Nephron (organoid): ENCODE results near the gene SEC23B.
A peak's percentile ranks its signal among the peaks of the same experiment; 100 is the strongest.
"Not testable (repeated sequence)": the region's sequence is repeated elsewhere in the genome, so short reads cannot be mapped to it uniquely, and the experiment has no call there.

Source experiments
- H3K27ac Mint-ChIP-seq, 3 experiments: 2 replicates each; pipeline ENCODE4 v1.8.0; 2020; ENCODE audit warnings: mixed read lengths in 3 of 3, mild to moderate bottlenecking in 2 of 3, moderate library complexity in 1 of 3
- H3K27me3 Mint-ChIP-seq: 2 replicates; pipeline ENCODE4 v1.8.0; 2021; ENCODE audit warnings: low read depth, mild to moderate bottlenecking, moderate library complexity, mixed read lengths
- H3K36me3 Mint-ChIP-seq: 2 replicates; pipeline ENCODE4 v1.8.0; 2020; ENCODE audit warnings: low read depth, mixed read lengths
- H3K4me1 Mint-ChIP-seq: 2 replicates; pipeline ENCODE4 v1.8.0; 2020; ENCODE audit warnings: mixed read lengths
- H3K4me3 Mint-ChIP-seq, 3 experiments: 2 replicates each; pipeline ENCODE4 v1.8.0; 2020; ENCODE audit warnings: mild to moderate bottlenecking in 3 of 3, mixed read lengths in 3 of 3, moderate library complexity in 2 of 3
- H3K9me3 Mint-ChIP-seq: 2 replicates; pipeline ENCODE4 v1.8.0; 2020; ENCODE audit warnings: mixed read lengths
- TF ChIP-seq, protein P1 (sequence below), 3 experiments: fragments of 200-600 bp; sonication (generic); IDR thresholded peaks; one replicate each; pipeline ENCODE4 v1.5.0; 2021; ENCODE audit warnings: antibody characterized with exemption in 3 of 3; ENCODE audit not compliant: unreplicated experiment in 3 of 3

The SEC23B gene

GRCh38 chr20:18497603-18498002, 10.1 kb upstream of the SEC23B start:
- peaks cover 10% of the 10 kb centered on the region for H3K36me3 Mint-ChIP-seq
- H3K27ac Mint-ChIP-seq: peak overlapping the region; percentile 91 to 98 (median 98)
- peak overlapping the region; percentile 98 to 99 (median 99) for H3K4me3 Mint-ChIP-seq
- H3K27me3 Mint-ChIP-seq: no peaks in the 10 kb centered on the region
- H3K4me1 Mint-ChIP-seq: peaks cover 21% of the 10 kb centered on the region
- H3K9me3 Mint-ChIP-seq: no peaks in the 10 kb centered on the region
- TF ChIP-seq, protein P1, sequence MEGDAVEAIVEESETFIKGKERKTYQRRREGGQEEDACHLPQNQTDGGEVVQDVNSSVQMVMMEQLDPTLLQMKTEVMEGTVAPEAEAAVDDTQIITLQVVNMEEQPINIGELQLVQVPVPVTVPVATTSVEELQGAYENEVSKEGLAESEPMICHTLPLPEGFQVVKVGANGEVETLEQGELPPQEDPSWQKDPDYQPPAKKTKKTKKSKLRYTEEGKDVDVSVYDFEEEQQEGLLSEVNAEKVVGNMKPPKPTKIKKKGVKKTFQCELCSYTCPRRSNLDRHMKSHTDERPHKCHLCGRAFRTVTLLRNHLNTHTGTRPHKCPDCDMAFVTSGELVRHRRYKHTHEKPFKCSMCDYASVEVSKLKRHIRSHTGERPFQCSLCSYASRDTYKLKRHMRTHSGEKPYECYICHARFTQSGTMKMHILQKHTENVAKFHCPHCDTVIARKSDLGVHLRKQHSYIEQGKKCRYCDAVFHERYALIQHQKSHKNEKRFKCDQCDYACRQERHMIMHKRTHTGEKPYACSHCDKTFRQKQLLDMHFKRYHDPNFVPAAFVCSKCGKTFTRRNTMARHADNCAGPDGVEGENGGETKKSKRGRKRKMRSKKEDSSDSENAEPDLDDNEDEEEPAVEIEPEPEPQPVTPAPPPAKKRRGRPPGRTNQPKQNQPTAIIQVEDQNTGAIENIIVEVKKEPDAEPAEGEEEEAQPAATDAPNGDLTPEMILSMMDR (IDR thresholded peaks at IDR 0.05; ENCODE audit: unreplicated experiment in 3 of 3): no peak

DNA sequence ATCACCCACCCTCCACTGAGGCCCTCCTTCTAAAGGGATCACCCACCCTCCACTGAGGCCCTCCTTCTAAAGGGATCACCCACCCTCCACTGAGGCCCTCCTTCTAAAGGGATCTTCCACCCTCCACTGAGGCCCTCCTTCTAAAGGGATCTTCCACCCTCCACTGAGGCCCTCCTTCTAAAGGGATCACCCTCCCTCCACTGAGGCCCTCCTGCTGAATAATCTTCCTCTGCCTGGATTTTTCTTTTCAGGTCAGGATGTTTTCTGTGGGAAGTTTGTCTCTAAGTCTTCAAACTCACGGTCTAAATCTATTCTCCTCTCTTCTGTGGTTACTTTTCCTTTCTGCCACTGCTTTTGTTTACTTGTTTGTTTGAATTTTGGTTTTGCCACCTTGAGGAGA, 6.1 kb upstream of the SEC23B start:
- not testable (repeated sequence) for H3K27me3 Mint-ChIP-seq

DNA sequence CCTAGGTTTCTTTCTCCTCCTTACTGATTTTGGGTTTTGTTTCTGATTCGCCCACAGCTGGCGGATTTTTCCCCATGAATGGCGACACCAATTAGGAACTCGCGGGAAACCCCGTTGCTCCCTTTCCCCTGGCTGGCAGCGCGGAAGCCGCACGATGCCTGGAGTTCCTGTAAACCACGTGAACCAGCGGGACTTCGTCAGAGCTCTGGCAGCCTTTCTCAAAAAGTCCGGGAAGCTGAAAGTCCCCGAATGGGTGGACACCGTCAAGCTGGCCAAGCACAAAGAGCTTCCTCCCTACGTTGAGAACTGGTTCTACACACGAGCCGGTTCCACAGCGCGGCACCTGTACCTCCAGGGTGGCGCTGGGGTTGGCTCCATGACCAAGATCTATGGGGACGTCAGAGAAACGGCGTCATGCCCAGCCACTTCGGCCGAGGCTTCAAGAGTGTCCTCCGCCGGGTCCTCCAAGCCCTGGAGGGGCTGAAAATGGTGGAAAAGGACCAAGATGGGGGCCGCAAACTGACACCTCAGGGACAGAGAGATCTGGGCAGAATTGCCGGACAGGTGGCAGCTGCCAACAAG, 3.2 kb upstream of the SEC23B start:
- no peaks in the 10 kb centered on the region for H3K9me3 Mint-ChIP-seq
- no peak overlapping the region for H3K27ac Mint-ChIP-seq
- no peak overlapping the region for H3K4me3 Mint-ChIP-seq
- TF ChIP-seq, protein P1 (IDR thresholded peaks at IDR 0.05; ENCODE audit: unreplicated experiment in 3 of 3): no peak
- peaks cover 3% of the 10 kb centered on the region for H3K27me3 Mint-ChIP-seq
- H3K36me3 Mint-ChIP-seq: peaks cover 3% of the 10 kb centered on the region
- peaks cover 25% of the 10 kb centered on the region for H3K4me1 Mint-ChIP-seq

More for the DNA sequence above, 6.1 kb upstream of the SEC23B start:
- H3K9me3 Mint-ChIP-seq, H3K27ac Mint-ChIP-seq, H3K36me3 Mint-ChIP-seq, H3K4me3 Mint-ChIP-seq, H3K4me1 Mint-ChIP-seq: not testable (repeated sequence)

GRCh38 chr20:18506744-18507143, 996 bp upstream of the SEC23B start:
- Mint-ChIP-seq H3K36me3 (peaks cover 21% of the 10 kb centered on the region), H3K4me3 (peak overlapping the region; percentile 99 to 100 (median 100)), H3K27me3 (peaks cover 3% of the 10 kb centered on the region), H3K27ac (peak overlapping the region; percentile 98 to 100 (median 100)), H3K4me1 (peaks cover 25% of the 10 kb centered on the region), H3K9me3 (no peaks in the 10 kb centered on the region)
- TF ChIP-seq, protein P1 (IDR thresholded peaks at IDR 0.05; ENCODE audit: unreplicated experiment in 3 of 3): no peak

DNA sequence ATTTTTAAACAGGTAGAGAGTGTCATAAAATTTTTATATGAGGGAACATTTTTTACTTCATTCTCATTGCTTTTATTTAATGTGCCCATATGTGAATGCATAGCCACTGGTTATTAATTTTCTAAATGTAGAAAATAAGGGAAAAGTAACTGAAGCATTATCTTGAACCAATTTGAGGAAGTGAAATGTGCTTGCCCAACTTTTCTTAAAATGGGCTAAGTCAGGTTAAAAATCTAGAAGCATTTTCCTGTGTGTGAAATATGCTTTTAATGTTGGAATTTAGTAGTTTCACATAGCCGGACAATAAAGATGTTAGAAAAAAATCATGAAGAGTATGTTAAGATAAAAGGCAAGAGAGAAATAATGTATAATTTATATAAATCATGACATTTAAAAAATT, 3.8 kb downstream of the SEC23B start:
- TF ChIP-seq, protein P1 (IDR thresholded peaks at IDR 0.05; ENCODE audit: unreplicated experiment in 3 of 3): no peak
- Mint-ChIP-seq H3K27ac (no peak overlapping the region), H3K27me3 (no peaks in the 10 kb centered on the region), H3K4me3 (no peak overlapping the region), H3K36me3 (peaks cover 40% of the 10 kb centered on the region), H3K4me1 (peaks cover 25% of the 10 kb centered on the region), H3K9me3 (no peaks in the 10 kb centered on the region)

DNA sequence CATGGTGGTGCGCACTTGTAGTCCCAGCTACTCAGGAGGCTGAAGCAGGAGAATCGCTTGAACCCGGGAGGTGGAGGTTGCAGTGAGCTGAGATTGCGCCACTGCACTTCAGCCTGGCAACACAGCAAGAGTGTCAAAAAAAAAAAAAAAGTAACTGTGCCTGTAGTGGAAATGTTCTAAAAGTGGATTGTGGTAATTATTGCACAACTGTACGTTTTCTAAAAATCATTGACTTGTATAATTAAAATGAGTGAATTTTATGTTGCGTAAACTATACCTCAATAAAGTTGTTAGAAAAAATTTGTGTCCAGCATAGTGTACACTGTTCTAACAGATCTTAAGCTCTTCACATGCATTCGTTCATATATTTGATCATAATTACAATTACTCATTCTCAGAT, 5.5 kb downstream of the SEC23B start:
- Mint-ChIP-seq H3K9me3 (no peaks in the 10 kb centered on the region), H3K36me3 (peaks cover 37% of the 10 kb centered on the region), H3K4me1 (peaks cover 10% of the 10 kb centered on the region), H3K4me3 (no peak overlapping the region), H3K27me3 (no peaks in the 10 kb centered on the region), H3K27ac (no peak overlapping the region)
- TF ChIP-seq, protein P1 (IDR thresholded peaks at IDR 0.05; ENCODE audit: unreplicated experiment in 3 of 3): no peak
